Measurements from ENCODE around the gene NDFIP1. TPM values are rescaled to one million over a fixed set of nuclear protein-coding genes. Genes with fewer than 3 reads are reported as not detected.
A peak's percentile ranks its signal among the peaks of the same experiment; 100 is the strongest.
"Not testable (repeated sequence)": the region's sequence is repeated elsewhere in the genome, so short reads cannot be mapped to it uniquely, and the experiment has no call there.

The NDFIP1 gene
- total and polyA plus RNA-seq, 9 donors, result 46.8 to 77.2 (median 63.8) TPM

- H3K27ac ChIP-seq (ENCODE audit: low read length), result peak overlapping the region; percentile 29
- 55% methylated on average over 11 of the region's 15 CpGs for WGBS (ENCODE audit: insufficient coverage)
- DNase-seq, result not testable (repeated sequence)
Measured at GRCh38 chr5:142088855-142089479, 19.6 kb upstream of the NDFIP1 start.

GRCh38 chr5:142091012-142091411, 17.6 kb upstream of the NDFIP1 start:
- Histone ChIP-seq H3K4me3 (ENCODE audit: low read length) (no peak overlapping the region), H3K27me3 (ENCODE audit: control insufficient read depth, insufficient read depth, low read length) (no peaks in the 10 kb centered on the region), H3K27ac (ENCODE audit: low read length) (no peak overlapping the region), H3K36me3 (ENCODE audit: control insufficient read depth, insufficient read depth, low read length) (no peaks in the 10 kb centered on the region), H3K9me3 (replicated peaks; ENCODE audit: control insufficient read depth, low read depth, low read length) (no peaks in the 10 kb centered on the region), H3K4me1 (ENCODE audit: control insufficient read depth, insufficient read depth, low read length) (peaks cover 8% of the 10 kb centered on the region)
- no peak for DNase-seq
- WGBS (ENCODE audit: insufficient coverage), result no CpG with 5 or more reads among the region's 1 CpG

More at GRCh38 chr5:142088855-142089479, 19.6 kb upstream of the NDFIP1 start:
- H3K27me3 ChIP-seq (ENCODE audit: control insufficient read depth, insufficient read depth, low read length); H3K4me3 ChIP-seq (ENCODE audit: low read length); H3K4me1 ChIP-seq (ENCODE audit: control insufficient read depth, insufficient read depth, low read length); H3K36me3 ChIP-seq (ENCODE audit: control insufficient read depth, insufficient read depth, low read length); H3K9me3 ChIP-seq (replicated peaks; ENCODE audit: control insufficient read depth, low read depth, low read length): not testable (repeated sequence)

- Histone ChIP-seq H3K4me1 (ENCODE audit: control insufficient read depth, insufficient read depth, low read length) (peaks cover 8% of the 10 kb centered on the region), H3K4me3 (ENCODE audit: low read length) (no peak overlapping the region), H3K36me3 (ENCODE audit: control insufficient read depth, insufficient read depth, low read length) (no peaks in the 10 kb centered on the region), H3K27me3 (ENCODE audit: control insufficient read depth, insufficient read depth, low read length) (no peaks in the 10 kb centered on the region), H3K9me3 (replicated peaks; ENCODE audit: control insufficient read depth, low read depth, low read length) (no peaks in the 10 kb centered on the region), H3K27ac (ENCODE audit: low read length) (no peak overlapping the region)
- DNase-seq, result no peak
- WGBS (ENCODE audit: insufficient coverage), result no CpG with 5 or more reads among the region's 2 CpGs
Measured at GRCh38 chr5:142091922-142092321, 16.7 kb upstream of the NDFIP1 start.

GRCh38 chr5:142095035-142095434, 13.5 kb upstream of the NDFIP1 start:
- no peak overlapping the region for H3K27ac ChIP-seq (ENCODE audit: low read length)
- peaks cover 2% of the 10 kb centered on the region for H3K4me1 ChIP-seq (ENCODE audit: control insufficient read depth, insufficient read depth, low read length)
- WGBS (ENCODE audit: insufficient coverage), result 50% methylated on average over 3 of the region's 4 CpGs
- no peaks in the 10 kb centered on the region for H3K36me3 ChIP-seq (ENCODE audit: control insufficient read depth, insufficient read depth, low read length)
- no peaks in the 10 kb centered on the region for H3K9me3 ChIP-seq (replicated peaks; ENCODE audit: control insufficient read depth, low read depth, low read length)
- DNase-seq, result no peak
- no peak overlapping the region for H3K4me3 ChIP-seq (ENCODE audit: low read length)
- no peaks in the 10 kb centered on the region for H3K27me3 ChIP-seq (ENCODE audit: control insufficient read depth, insufficient read depth, low read length)

- Histone ChIP-seq H3K4me3 (ENCODE audit: low read length) (no peak overlapping the region), H3K4me1 (ENCODE audit: control insufficient read depth, insufficient read depth, low read length) (peaks cover 2% of the 10 kb centered on the region), H3K36me3 (ENCODE audit: control insufficient read depth, insufficient read depth, low read length) (no peaks in the 10 kb centered on the region), H3K27ac (ENCODE audit: low read length) (no peak overlapping the region), H3K27me3 (ENCODE audit: control insufficient read depth, insufficient read depth, low read length) (no peaks in the 10 kb centered on the region), H3K9me3 (replicated peaks; ENCODE audit: control insufficient read depth, low read depth, low read length) (no peaks in the 10 kb centered on the region)
- 92% methylated on average over 4 of the region's 8 CpGs for WGBS (ENCODE audit: insufficient coverage)
- DNase-seq, result no peak
Measured at GRCh38 chr5:142095651-142096330, 12.8 kb upstream of the NDFIP1 start.

GRCh38 chr5:142096382-142096781, 12.2 kb upstream of the NDFIP1 start:
- H3K27ac ChIP-seq (ENCODE audit: low read length), result no peak overlapping the region
- H3K36me3 ChIP-seq (ENCODE audit: control insufficient read depth, insufficient read depth, low read length), result no peaks in the 10 kb centered on the region
- H3K4me1 ChIP-seq (ENCODE audit: control insufficient read depth, insufficient read depth, low read length), result peaks cover 2% of the 10 kb centered on the region
- no peaks in the 10 kb centered on the region for H3K9me3 ChIP-seq (replicated peaks; ENCODE audit: control insufficient read depth, low read depth, low read length)
- no peaks in the 10 kb centered on the region for H3K27me3 ChIP-seq (ENCODE audit: control insufficient read depth, insufficient read depth, low read length)
- no peak overlapping the region for H3K4me3 ChIP-seq (ENCODE audit: low read length)
- no peak for DNase-seq
- 83% methylated on average over 1 of the region's 3 CpGs for WGBS (ENCODE audit: insufficient coverage)

GRCh38 chr5:142097681-142098080, 10.9 kb upstream of the NDFIP1 start:
- H3K9me3 ChIP-seq (replicated peaks; ENCODE audit: control insufficient read depth, low read depth, low read length), result no peaks in the 10 kb centered on the region
- no peaks in the 10 kb centered on the region for H3K36me3 ChIP-seq (ENCODE audit: control insufficient read depth, insufficient read depth, low read length)
- 58% methylated on average over 4 of the region's 9 CpGs for WGBS (ENCODE audit: insufficient coverage)

GRCh38 chr5:142098275-142098674, 10.3 kb upstream of the NDFIP1 start:
- WGBS (ENCODE audit: insufficient coverage), result no CpG with 5 or more reads among the region's 2 CpGs
- H3K9me3 ChIP-seq (replicated peaks; ENCODE audit: control insufficient read depth, low read depth, low read length), result no peaks in the 10 kb centered on the region
- no peaks in the 10 kb centered on the region for H3K36me3 ChIP-seq (ENCODE audit: control insufficient read depth, insufficient read depth, low read length)
- H3K4me1 ChIP-seq (ENCODE audit: control insufficient read depth, insufficient read depth, low read length), result peaks cover 2% of the 10 kb centered on the region
- H3K27me3 ChIP-seq (ENCODE audit: control insufficient read depth, insufficient read depth, low read length), result no peaks in the 10 kb centered on the region
- H3K4me3 ChIP-seq (ENCODE audit: low read length), result no peak overlapping the region
- DNase-seq, result no peak
- no peak overlapping the region for H3K27ac ChIP-seq (ENCODE audit: low read length)

More at GRCh38 chr5:142097681-142098080, 10.9 kb upstream of the NDFIP1 start:
- peaks cover 2% of the 10 kb centered on the region for H3K4me1 ChIP-seq (ENCODE audit: control insufficient read depth, insufficient read depth, low read length)
- DNase-seq, result no peak
- no peak overlapping the region for H3K4me3 ChIP-seq (ENCODE audit: low read length)
- H3K27ac ChIP-seq (ENCODE audit: low read length), result no peak overlapping the region
- no peaks in the 10 kb centered on the region for H3K27me3 ChIP-seq (ENCODE audit: control insufficient read depth, insufficient read depth, low read length)

- H3K36me3 ChIP-seq (ENCODE audit: control insufficient read depth, insufficient read depth, low read length), result no peaks in the 10 kb centered on the region
- H3K9me3 ChIP-seq (replicated peaks; ENCODE audit: control insufficient read depth, low read depth, low read length), result no peaks in the 10 kb centered on the region
- H3K4me1 ChIP-seq (ENCODE audit: control insufficient read depth, insufficient read depth, low read length), result peaks cover 2% of the 10 kb centered on the region
- no peaks in the 10 kb centered on the region for H3K27me3 ChIP-seq (ENCODE audit: control insufficient read depth, insufficient read depth, low read length)
- DNase-seq, result no peak
- no peak overlapping the region for H3K4me3 ChIP-seq (ENCODE audit: low read length)
- no peak overlapping the region for H3K27ac ChIP-seq (ENCODE audit: low read length)
Measured at GRCh38 chr5:142098931-142099330, 9.6 kb upstream of the NDFIP1 start.

GRCh38 chr5:142100307-142100706, 8.3 kb upstream of the NDFIP1 start:
- 86% methylated on average over 1 of the region's 7 CpGs for WGBS (ENCODE audit: insufficient coverage)
- Histone ChIP-seq H3K4me3 (ENCODE audit: low read length) (no peak overlapping the region), H3K27ac (ENCODE audit: low read length) (no peak overlapping the region), H3K36me3 (ENCODE audit: control insufficient read depth, insufficient read depth, low read length) (no peaks in the 10 kb centered on the region), H3K27me3 (ENCODE audit: control insufficient read depth, insufficient read depth, low read length) (no peaks in the 10 kb centered on the region), H3K4me1 (ENCODE audit: control insufficient read depth, insufficient read depth, low read length) (peaks cover 2% of the 10 kb centered on the region), H3K9me3 (replicated peaks; ENCODE audit: control insufficient read depth, low read depth, low read length) (no peaks in the 10 kb centered on the region)
- no peak for DNase-seq
